A549 (cell line): Measurements from ENCODE around the gene SCN9A. TPM values are rescaled to one million over a fixed set of nuclear protein-coding genes. Genes with fewer than 3 reads are reported as not detected.

Experiments
- ATAC-seq, 2 experiments: fragments of 200-7000 bp in 1 of 2; fragments of >200 bp in 1 of 2; cut with Nextera tagmentation in 1 of 2; cut with Tn5 transposase in 1 of 2; 3 replicates each; pipeline versions ENCODE4 v1.8.0 to v1.9.1; 2018 to 2020; ENCODE audit warnings: mild to moderate bottlenecking in 1 of 2, moderate library complexity in 1 of 2
- CTCF ChIA-PET: fragments of 300-600 bp; sonication (Branson Sonifier 250); formaldehyde crosslinking; extraction: SDS; loops from one replicate; lab custom pipeline; 2021; ENCODE audit warnings: antibody characterized with exemption, inconsistent platforms; lab: Yijun Ruan, JAX
- POLR2A ChIA-PET: fragments of 350-600 bp; formaldehyde crosslinking; extraction: SDS; loops from one replicate; lab custom pipeline; 2021; ENCODE audit warnings: antibody characterized with exemption, inconsistent platforms; lab: Yijun Ruan, JAX
- DNase-seq, 2 experiments: peaks; one replicate each; pipeline versions ENCODE4 v3.0.0 to v3.0.0-alpha.2; 2011 to 2016; ENCODE audit warnings: low read depth in 1 of 2, low spot score in 1 of 2
- FAIRE-seq: peaks from 2 replicates; lab custom pipeline; 2011; peaks lifted over from hg19 to GRCh38; lab: Jason Lieb, UNC
- H3K27ac ChIP-seq, 2 experiments: fragments of >200 bp; sonication (Bioruptor Twin); formaldehyde crosslinking; 3 replicates each; pipeline ENCODE4 v1.5.1; 2016 to 2017
- H3K4me1 ChIP-seq: fragments of >200 bp; sonication (Bioruptor Twin); formaldehyde crosslinking; 3 replicates; pipeline ENCODE4 v1.6.1; 2016
- H3K4me2 ChIP-seq: fragments of >200 bp; sonication (Bioruptor Twin); formaldehyde crosslinking; 3 replicates; pipeline ENCODE4 v1.6.1; 2016
- H3K4me3 ChIP-seq: fragments of >200 bp; sonication (Bioruptor Twin); formaldehyde crosslinking; 3 replicates; pipeline ENCODE4 v1.5.1; 2016
- H3K9me3 ChIP-seq: fragments of >200 bp; sonication (Bioruptor Twin); formaldehyde crosslinking; 3 replicates; pipeline ENCODE4 v1.6.1; 2016
- CBX2 ChIP-seq: fragments of 200-600 bp; sonication (generic); IDR thresholded peaks from 2 replicates; pipeline ENCODE4 v1.6.1; 2016; ENCODE audit warnings: low read depth, mild to moderate bottlenecking, borderline replicate concordance
- CHD4 ChIP-seq: fragments of 200-600 bp; sonication (generic); IDR thresholded peaks from 2 replicates; pipeline ENCODE4 v1.6.1; 2016; ENCODE audit warnings: antibody characterized with exemption, mild to moderate bottlenecking, borderline replicate concordance
- EHMT2 ChIP-seq: fragments of 200-600 bp; sonication (generic); IDR thresholded peaks from 2 replicates; pipeline ENCODE4 v1.6.1; 2016; ENCODE audit warnings: antibody characterized with exemption, low read depth, mild to moderate bottlenecking, moderate library complexity
- FOXS1 ChIP-seq: fragments of 250-450 bp; sonication (Bioruptor Pico); IDR thresholded peaks from 2 replicates; pipeline ENCODE4 v1.5.0; 2020; ENCODE audit warnings: mild to moderate bottlenecking, moderate library complexity
- GATA3 ChIP-seq: IDR thresholded peaks from 2 replicates; pipeline ENCODE4 v1.6.1; 2012; ENCODE audit warnings: borderline replicate concordance
- HEYL ChIP-seq: fragments of 250-450 bp; sonication (Bioruptor Pico); IDR thresholded peaks from 2 replicates; pipeline ENCODE4 v1.8.0; 2021; ENCODE audit warnings: mild to moderate bottlenecking, moderate library complexity
- HOXA7 ChIP-seq: fragments of 250-450 bp; sonication (Bioruptor Pico); IDR thresholded peaks from 2 replicates; pipeline ENCODE4 v1.5.0; 2020; ENCODE audit warnings: mild to moderate bottlenecking, moderate library complexity
- HOXB13 ChIP-seq: fragments of 250-450 bp; sonication (Bioruptor Pico); IDR thresholded peaks from 2 replicates; pipeline ENCODE4 v1.5.0; 2020; ENCODE audit warnings: low read depth, mild to moderate bottlenecking, moderate library complexity
- JUN ChIP-seq, 2 experiments: fragments of >200 bp; sonication (Bioruptor Twin); formaldehyde crosslinking; IDR thresholded peaks; 2 replicates in 1 of 2; 3 replicates in 1 of 2; pipeline ENCODE4 v1.6.1; 2016 to 2017
- KDM1A ChIP-seq: fragments of 200-600 bp; sonication (generic); IDR thresholded peaks from 2 replicates; pipeline ENCODE4 v1.6.1; 2016; ENCODE audit warnings: low read depth, mild to moderate bottlenecking
- KDM5A ChIP-seq: fragments of 200-600 bp; sonication (generic); IDR thresholded peaks from 2 replicates; pipeline ENCODE4 v1.6.1; 2016; ENCODE audit warnings: antibody characterized with exemption, mild to moderate bottlenecking
- MAFK ChIP-seq: fragments of 450-650 bp; IDR thresholded peaks from 2 replicates; pipeline ENCODE4 v1.6.1; 2014; ENCODE audit not compliant: partially characterized antibody
- NPAS2 ChIP-seq: fragments of 250-450 bp; sonication (Bioruptor Pico); IDR thresholded peaks from 2 replicates; pipeline ENCODE4 v1.8.0; 2022; ENCODE audit warnings: mild to moderate bottlenecking, moderate library complexity, borderline replicate concordance
- NR3C1 ChIP-seq: fragments of >200 bp; sonication (Bioruptor Twin); formaldehyde crosslinking; IDR thresholded peaks from 3 replicates; pipeline ENCODE4 v1.6.1; 2017
- PHF8 ChIP-seq: fragments of 200-600 bp; sonication (generic); IDR thresholded peaks from 2 replicates; pipeline ENCODE4 v1.6.1; 2016; ENCODE audit warnings: low read depth, mild to moderate bottlenecking, antibody characterized with exemption, moderate library complexity, borderline replicate concordance
- RCOR1 ChIP-seq: fragments of 150-350 bp; IDR thresholded peaks from 2 replicates; pipeline ENCODE4 v1.6.1; 2014; ENCODE audit warnings: antibody characterized with exemption, low read length, low read depth
- RFX5 ChIP-seq: fragments of 450-650 bp; IDR thresholded peaks from 2 replicates; pipeline ENCODE4 v1.7.1; 2014; ENCODE audit warnings: antibody characterized with exemption, mild to moderate bottlenecking, moderate library complexity
- TP53 ChIP-seq: fragments of 250-450 bp; sonication (Bioruptor Pico); IDR thresholded peaks from 2 replicates; pipeline ENCODE4 v1.5.0; 2021; ENCODE audit warnings: mild to moderate bottlenecking, moderate library complexity
- ZC3H11A ChIP-seq: fragments of 450-650 bp; IDR thresholded peaks from 2 replicates; pipeline ENCODE4 v1.6.1; 2014; ENCODE audit warnings: antibody characterized with exemption, mild to moderate bottlenecking
- WGBS: methylation state at CpG from one replicate; pipeline ENCODE4 v1.1.6; 2017; ENCODE audit errors: missing lambda C conversion rate; 5-methylcytosine and 5-hydroxymethylcytosine counted together
- polyA plus RNA-seq, 4 experiments: library from polyadenylated mRNA; depleted of rRNA in 3 of 4; stranded (reverse); fragments of >200 nt; fragmentation: RNase III in 1 of 4; extraction: RNeasy Plus Mini Kit Qiagen cat#74134 plus additional on column Dnase treatment in 1 of 4; gene quantifications; 2 replicates in 3 of 4; 3 replicates in 1 of 4; pipeline ENCODE4 v1.2.3, GENCODE V29; 2011 to 2017
- TF ChIP-seq, protein P1 (sequence below): fragments of 200-600 bp; sonication (generic); IDR thresholded peaks from 2 replicates; pipeline ENCODE4 v1.6.1; 2016; ENCODE audit warnings: antibody characterized with exemption, mild to moderate bottlenecking, moderate library complexity
- TF ChIP-seq, protein P2 (sequence below): fragments of 250-450 bp; sonication (Bioruptor Pico); IDR thresholded peaks from 2 replicates; pipeline ENCODE4 v1.5.0; 2021; ENCODE audit warnings: mild to moderate bottlenecking, moderate library complexity, borderline replicate concordance
- TF ChIP-seq, protein P3 (sequence below): fragments of 450-650 bp; IDR thresholded peaks from 2 replicates; pipeline ENCODE4 v1.6.1; 2014; ENCODE audit warnings: antibody characterized with exemption

The SCN9A gene
- polyA plus RNA-seq, 2 of the 4 experiments (the other 2 are of a cell fraction) = 7.7 to 23.6 TPM

DNA sequence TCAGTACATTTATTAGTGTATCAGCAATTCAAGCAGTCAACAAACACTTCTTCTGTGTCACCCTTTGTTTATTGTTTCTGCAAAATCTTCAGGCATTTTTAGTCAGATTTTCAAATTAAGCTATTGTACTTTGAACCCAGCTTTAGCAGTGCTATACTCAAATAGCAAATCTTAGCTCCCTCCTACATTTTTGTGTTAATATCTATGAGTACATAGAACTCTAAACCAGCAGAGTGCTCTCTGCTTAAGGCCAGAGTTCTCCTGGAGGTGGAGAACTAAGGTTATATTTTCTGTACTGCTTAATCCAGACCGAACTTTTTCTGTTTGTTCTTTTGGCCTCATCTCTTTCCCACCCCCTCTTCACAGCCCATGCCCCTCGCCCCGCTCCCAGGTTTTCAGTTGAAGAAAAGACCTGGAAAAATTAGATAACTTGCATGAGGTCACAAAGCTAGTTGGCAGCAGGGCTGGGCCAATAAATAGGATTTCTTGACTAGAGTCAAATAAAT lies 218.7 kb downstream of the SCN9A start:
- H3K9me3 ChIP-seq = no peaks in the 10 kb centered on the region
- ChIA-PET POLR2A (no interaction called here), CTCF (no interaction called here)
- H3K27ac ChIP-seq = no peak overlapping the region
- TF ChIP-seq KDM5A (no peak), GATA3 (no peak), NPAS2 (CRISPR knock-in tag) (no peak), CHD4 (no peak), MAFK (no peak), FOXS1 (no peak), EHMT2 (no peak), RCOR1 (no peak), HEYL (CRISPR knock-in tag) (no peak), KDM1A (no peak), RFX5 (no peak)
- TF ChIP-seq, protein P1, sequence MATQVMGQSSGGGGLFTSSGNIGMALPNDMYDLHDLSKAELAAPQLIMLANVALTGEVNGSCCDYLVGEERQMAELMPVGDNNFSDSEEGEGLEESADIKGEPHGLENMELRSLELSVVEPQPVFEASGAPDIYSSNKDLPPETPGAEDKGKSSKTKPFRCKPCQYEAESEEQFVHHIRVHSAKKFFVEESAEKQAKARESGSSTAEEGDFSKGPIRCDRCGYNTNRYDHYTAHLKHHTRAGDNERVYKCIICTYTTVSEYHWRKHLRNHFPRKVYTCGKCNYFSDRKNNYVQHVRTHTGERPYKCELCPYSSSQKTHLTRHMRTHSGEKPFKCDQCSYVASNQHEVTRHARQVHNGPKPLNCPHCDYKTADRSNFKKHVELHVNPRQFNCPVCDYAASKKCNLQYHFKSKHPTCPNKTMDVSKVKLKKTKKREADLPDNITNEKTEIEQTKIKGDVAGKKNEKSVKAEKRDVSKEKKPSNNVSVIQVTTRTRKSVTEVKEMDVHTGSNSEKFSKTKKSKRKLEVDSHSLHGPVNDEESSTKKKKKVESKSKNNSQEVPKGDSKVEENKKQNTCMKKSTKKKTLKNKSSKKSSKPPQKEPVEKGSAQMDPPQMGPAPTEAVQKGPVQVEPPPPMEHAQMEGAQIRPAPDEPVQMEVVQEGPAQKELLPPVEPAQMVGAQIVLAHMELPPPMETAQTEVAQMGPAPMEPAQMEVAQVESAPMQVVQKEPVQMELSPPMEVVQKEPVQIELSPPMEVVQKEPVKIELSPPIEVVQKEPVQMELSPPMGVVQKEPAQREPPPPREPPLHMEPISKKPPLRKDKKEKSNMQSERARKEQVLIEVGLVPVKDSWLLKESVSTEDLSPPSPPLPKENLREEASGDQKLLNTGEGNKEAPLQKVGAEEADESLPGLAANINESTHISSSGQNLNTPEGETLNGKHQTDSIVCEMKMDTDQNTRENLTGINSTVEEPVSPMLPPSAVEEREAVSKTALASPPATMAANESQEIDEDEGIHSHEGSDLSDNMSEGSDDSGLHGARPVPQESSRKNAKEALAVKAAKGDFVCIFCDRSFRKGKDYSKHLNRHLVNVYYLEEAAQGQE = no peak
- TF ChIP-seq, protein P2, sequence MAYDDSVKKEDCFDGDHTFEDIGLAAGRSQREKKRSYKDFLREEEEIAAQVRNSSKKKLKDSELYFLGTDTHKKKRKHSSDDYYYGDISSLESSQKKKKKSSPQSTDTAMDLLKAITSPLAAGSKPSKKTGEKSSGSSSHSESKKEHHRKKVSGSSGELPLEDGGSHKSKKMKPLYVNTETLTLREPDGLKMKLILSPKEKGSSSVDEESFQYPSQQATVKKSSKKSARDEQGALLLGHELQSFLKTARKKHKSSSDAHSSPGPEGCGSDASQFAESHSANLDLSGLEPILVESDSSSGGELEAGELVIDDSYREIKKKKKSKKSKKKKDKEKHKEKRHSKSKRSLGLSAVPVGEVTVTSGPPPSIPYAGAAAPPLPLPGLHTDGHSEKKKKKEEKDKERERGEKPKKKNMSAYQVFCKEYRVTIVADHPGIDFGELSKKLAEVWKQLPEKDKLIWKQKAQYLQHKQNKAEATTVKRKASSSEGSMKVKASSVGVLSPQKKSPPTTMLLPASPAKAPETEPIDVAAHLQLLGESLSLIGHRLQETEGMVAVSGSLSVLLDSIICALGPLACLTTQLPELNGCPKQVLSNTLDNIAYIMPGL = no peak
- TF ChIP-seq, protein P3, sequence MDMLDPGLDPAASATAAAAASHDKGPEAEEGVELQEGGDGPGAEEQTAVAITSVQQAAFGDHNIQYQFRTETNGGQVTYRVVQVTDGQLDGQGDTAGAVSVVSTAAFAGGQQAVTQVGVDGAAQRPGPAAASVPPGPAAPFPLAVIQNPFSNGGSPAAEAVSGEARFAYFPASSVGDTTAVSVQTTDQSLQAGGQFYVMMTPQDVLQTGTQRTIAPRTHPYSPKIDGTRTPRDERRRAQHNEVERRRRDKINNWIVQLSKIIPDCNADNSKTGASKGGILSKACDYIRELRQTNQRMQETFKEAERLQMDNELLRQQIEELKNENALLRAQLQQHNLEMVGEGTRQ = no peak
- ATAC-seq = no peak
- H3K4me1 ChIP-seq = no peaks in the 10 kb centered on the region
- no peak for DNase-seq
- FAIRE-seq = no peak
- WGBS = 44% methylated on average over 3 of the region's 3 CpGs
- no peak overlapping the region for H3K4me2 ChIP-seq
- H3K4me3 ChIP-seq = no peak overlapping the region

DNA sequence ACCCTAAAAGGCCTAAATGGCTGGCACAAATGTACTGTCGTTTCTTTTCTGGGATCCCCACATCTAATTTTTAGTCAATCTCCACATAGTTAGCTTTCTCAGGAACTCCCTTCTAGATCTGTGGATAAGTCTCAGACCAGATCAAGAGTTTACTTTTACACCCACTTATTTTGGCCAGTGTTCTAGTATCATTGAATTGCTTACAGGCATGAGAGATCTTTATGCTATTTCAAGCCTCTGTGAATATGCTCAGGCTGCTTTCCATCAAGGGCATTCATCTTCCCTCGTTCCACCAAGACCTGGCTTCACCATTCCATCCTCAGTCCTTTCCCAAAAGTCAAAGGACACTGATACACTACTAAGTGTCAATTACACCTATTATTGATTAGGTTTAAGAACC lies 220.2 kb downstream of the SCN9A start:
- CTCF ChIA-PET = interaction anchor here (0.7 kb wide), 1 partner anchor 10 kb away, joined by 3 read pairs; no protein-coding TSS in a partner anchor
- TF ChIP-seq HOXA7 (CRISPR knock-in tag) (no peak), JUN (IDR thresholded peaks at IDR 0.05) (no peak)
- FAIRE-seq = no peak

DNA sequence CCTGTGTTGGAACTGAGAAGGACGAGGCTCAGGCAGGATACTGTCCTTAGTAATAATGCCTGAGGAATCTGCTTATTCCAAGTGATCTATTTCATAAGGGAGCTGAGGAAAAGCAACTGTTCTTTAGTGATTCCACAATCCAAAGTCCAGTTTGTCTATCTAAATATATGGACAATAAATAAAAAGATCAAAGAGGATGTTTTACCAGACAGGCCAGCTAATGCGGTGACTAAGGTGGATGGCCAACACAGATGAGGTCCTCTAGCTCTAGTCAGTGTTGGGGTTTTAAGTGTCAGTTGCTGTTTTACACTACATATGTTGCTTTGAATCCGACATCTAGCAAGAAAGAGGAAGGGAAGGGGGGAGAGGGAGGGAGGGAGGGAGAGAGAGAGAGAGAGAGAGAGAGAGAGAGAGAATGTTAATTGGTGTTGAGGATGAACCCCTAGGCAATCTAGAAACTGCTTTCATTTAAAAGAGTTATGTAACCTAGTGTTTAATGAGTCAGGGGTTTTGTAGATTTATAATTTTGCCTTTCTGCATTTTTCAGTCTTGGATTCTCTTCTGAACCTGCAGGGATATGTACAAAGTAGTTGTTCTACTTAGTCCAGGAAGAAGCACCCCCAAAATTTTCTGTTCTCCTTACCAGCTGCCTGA lies 220.9 kb downstream of the SCN9A start:
- ChIA-PET POLR2A (no interaction called here), CTCF (interaction anchor here (0.6 to 0.7 kb wide), 2 partner anchors 10 to 206 kb away, joined by 3 read pairs; no protein-coding TSS in a partner anchor)
- Histone ChIP-seq H3K4me1 (no peaks in the 10 kb centered on the region), H3K4me2 (peak overlapping the region; percentile 19; the same call in 1 of the 3 replicates), H3K27ac (no peak overlapping the region), H3K4me3 (no peak overlapping the region), H3K9me3 (no peaks in the 10 kb centered on the region)
- ATAC-seq = peak; percentile 13 to 58; a peak in 4 of 6 replicates
- TF ChIP-seq JUN (IDR thresholded peaks at IDR 0.05) (no peak), HOXA7 (CRISPR knock-in tag) (no peak), EHMT2 (no peak), HOXB13 (CRISPR knock-in tag) (no peak), TP53 (CRISPR knock-in tag) (no peak), CBX2 (no peak), PHF8 (no peak), ZC3H11A (no peak), NR3C1 (no peak)
- DNase-seq = peak in 1 of 2 experiments; percentile 19
- WGBS = 4% methylated on average over 3 of the region's 3 CpGs
- FAIRE-seq = no peak

More for the DNA sequence above, 220.2 kb downstream of the SCN9A start:
- no peak for DNase-seq
- no peak for ATAC-seq
- no peak overlapping the region for H3K4me3 ChIP-seq
- POLR2A ChIA-PET = no interaction called here
- H3K9me3 ChIP-seq = no peaks in the 10 kb centered on the region
- H3K27ac ChIP-seq = no peak overlapping the region
- no peaks in the 10 kb centered on the region for H3K4me1 ChIP-seq
- no peak overlapping the region for H3K4me2 ChIP-seq
- WGBS = 36% methylated on average over 2 of the region's 2 CpGs
